MM.1S (cell line): Measurements from ENCODE around the gene PPP2R2D.

Source experiments
- DNase-seq: peaks from one replicate; pipeline ENCODE4 v3.0.0-alpha.2; 2015
- H2AFZ ChIP-seq: fragments of 300-600 bp; sonication (generic); 2 replicates; pipeline ENCODE4 v1.6.0; 2016; ENCODE audit warnings: antibody characterized with exemption, low read length
- H3F3A ChIP-seq: fragments of 300-600 bp; sonication (generic); 2 replicates; pipeline ENCODE4 v1.6.1; 2016; ENCODE audit warnings: mild to moderate bottlenecking, antibody characterized with exemption, low read length, moderate library complexity, mixed read lengths; ENCODE audit not compliant: insufficient read depth
- H3K27ac ChIP-seq: fragments of 300-600 bp; sonication (generic); 2 replicates; pipeline ENCODE4 v1.5.1; 2016; ENCODE audit warnings: mild to moderate bottlenecking, low read length
- H3K27me3 ChIP-seq: fragments of 300-600 bp; sonication (generic); replicated peaks from 2 replicates; pipeline ENCODE4 v1.6.0; 2016; ENCODE audit warnings: low read length; ENCODE audit not compliant: insufficient read depth
- H3K36me3 ChIP-seq: fragments of 300-600 bp; sonication (generic); replicated peaks from 2 replicates; pipeline ENCODE4 v1.6.1; 2016; ENCODE audit warnings: mild to moderate bottlenecking, low read length, mixed read lengths; ENCODE audit not compliant: insufficient read depth
- H3K4me1 ChIP-seq: fragments of 300-600 bp; sonication (generic); 2 replicates; pipeline ENCODE4 v1.6.1; 2016; ENCODE audit warnings: low read length, mixed read lengths
- H3K4me2 ChIP-seq: fragments of 300-600 bp; sonication (generic); 2 replicates; pipeline ENCODE4 v1.6.0; 2016; ENCODE audit warnings: low read depth, low read length
- H3K4me3 ChIP-seq: fragments of 300-600 bp; sonication (generic); 2 replicates; pipeline ENCODE4 v1.5.1; 2016; ENCODE audit warnings: low read length, mixed read lengths
- H3K79me2 ChIP-seq: fragments of 300-600 bp; sonication (generic); 2 replicates; pipeline ENCODE4 v1.6.1; 2016; ENCODE audit warnings: mixed run types, low read length, mixed read lengths
- H3K9ac ChIP-seq: fragments of 300-600 bp; sonication (generic); 2 replicates; pipeline ENCODE4 v1.6.1; 2016; ENCODE audit warnings: low read length, mixed read lengths
- H3K9me2 ChIP-seq: fragments of 300-600 bp; sonication (generic); replicated peaks from 2 replicates; pipeline ENCODE4 v1.6.1; 2016; ENCODE audit warnings: mild to moderate bottlenecking, low read length, mixed read lengths; ENCODE audit not compliant: insufficient read depth
- H3K9me3 ChIP-seq: fragments of 300-600 bp; sonication (generic); replicated peaks from 2 replicates; pipeline ENCODE4 v1.6.1; 2016; ENCODE audit warnings: mild to moderate bottlenecking, low read length, mixed read lengths; ENCODE audit not compliant: insufficient read depth
- H4K20me1 ChIP-seq: fragments of 300-600 bp; sonication (generic); 2 replicates; pipeline ENCODE4 v1.6.1; 2016; ENCODE audit warnings: mild to moderate bottlenecking, low read length, moderate library complexity, mixed read lengths; ENCODE audit not compliant: insufficient read depth
- CTCF ChIP-seq: fragments of 300-600 bp; sonication (generic); IDR thresholded peaks from 2 replicates; pipeline ENCODE4 v1.5.1; 2016; ENCODE audit warnings: antibody characterized with exemption, low read length, mixed read lengths
- EZH2 ChIP-seq: fragments of 300-600 bp; sonication (generic); optimal IDR thresholded peaks from 2 replicates; pipeline ENCODE3; 2017; ENCODE audit warnings: low read depth, mild to moderate bottlenecking, antibody characterized with exemption, low read length, mixed read lengths
- EZH2phosphoT487 ChIP-seq: fragments of 300-600 bp; sonication (generic); IDR thresholded peaks from 2 replicates; pipeline ENCODE4 v1.6.1; 2018; ENCODE audit warnings: antibody characterized with exemption, low read length

PPP2R2D gene

GRCh38 chr10:131900350-131901152, at the start of gene PPP2R2D:
Gene PPP2R2D, plus strand, starts transcription at chr10:131901008. Its CDS starts 141 bp downstream, at chr10:131901149.
- Histone ChIP-seq H3K9ac (peak within 1 kb of the TSS; percentile 70), H3K4me1 (peaks cover 13% of the 10 kb centered on the region; the same call in 1 of the 2 replicates), H3F3A (no peaks in the 10 kb centered on the region), H4K20me1 (no peaks in the 10 kb centered on the region; the same call in 1 of the 2 replicates), H3K27ac (peak within 1 kb of the TSS; percentile 43; the same call in 1 of the 2 replicates), H2AFZ (peak within 1 kb of the TSS; percentile 90), H3K79me2 (peaks cover 41% of the 10 kb centered on the region), H3K27me3 (peaks cover 25% of the 10 kb centered on the region), H3K4me3 (peak within 1 kb of the TSS; percentile 74), H3K9me3 (no peaks in the 10 kb centered on the region), H3K9me2 (no peaks in the 10 kb centered on the region), H3K4me2 (peak within 1 kb of the TSS; percentile 96), H3K36me3 (no peaks in the 10 kb centered on the region; the same call in 1 of the 2 replicates)
- DNase-seq, result peak; percentile 95
- TF ChIP-seq EZH2, result no peak

DNA sequence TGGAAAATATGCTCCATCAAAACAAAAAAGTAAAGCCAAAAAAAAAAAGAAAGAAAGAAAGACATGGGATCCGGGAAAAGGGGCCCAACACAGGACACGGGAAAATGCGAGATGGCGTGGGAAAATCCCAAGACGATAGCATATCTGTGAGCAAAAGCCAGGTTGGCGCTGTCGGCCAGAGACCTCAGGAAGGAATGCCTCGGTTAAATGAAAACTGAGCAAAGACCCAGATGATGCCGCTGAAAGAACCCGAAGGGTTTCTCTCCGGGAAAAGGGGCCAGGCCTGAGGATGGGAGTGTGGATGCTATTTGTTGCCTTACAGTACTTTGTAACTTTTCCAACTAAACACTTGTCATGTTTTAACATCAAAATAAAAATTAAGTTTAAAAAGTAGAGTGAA, 49.5 kb upstream of the PPP2R2D start:
- Histone ChIP-seq H3K4me3 (no peak overlapping the region), H3K27me3 (peaks cover 47% of the 10 kb centered on the region), H3K36me3 (no peaks in the 10 kb centered on the region), H3K9ac (no peak overlapping the region), H3K4me2 (no peak overlapping the region), H3K79me2 (no peaks in the 10 kb centered on the region), H4K20me1 (no peaks in the 10 kb centered on the region), H2AFZ (no peak overlapping the region), H3K27ac (no peak overlapping the region), H3K9me2 (no peaks in the 10 kb centered on the region), H3K4me1 (no peaks in the 10 kb centered on the region), H3F3A (no peaks in the 10 kb centered on the region), H3K9me3 (no peaks in the 10 kb centered on the region)
- no peak for DNase-seq
- TF ChIP-seq CTCF, result no peak
- no peak for TF ChIP-seq EZH2phosphoT487
- TF ChIP-seq EZH2, result no peak

DNA sequence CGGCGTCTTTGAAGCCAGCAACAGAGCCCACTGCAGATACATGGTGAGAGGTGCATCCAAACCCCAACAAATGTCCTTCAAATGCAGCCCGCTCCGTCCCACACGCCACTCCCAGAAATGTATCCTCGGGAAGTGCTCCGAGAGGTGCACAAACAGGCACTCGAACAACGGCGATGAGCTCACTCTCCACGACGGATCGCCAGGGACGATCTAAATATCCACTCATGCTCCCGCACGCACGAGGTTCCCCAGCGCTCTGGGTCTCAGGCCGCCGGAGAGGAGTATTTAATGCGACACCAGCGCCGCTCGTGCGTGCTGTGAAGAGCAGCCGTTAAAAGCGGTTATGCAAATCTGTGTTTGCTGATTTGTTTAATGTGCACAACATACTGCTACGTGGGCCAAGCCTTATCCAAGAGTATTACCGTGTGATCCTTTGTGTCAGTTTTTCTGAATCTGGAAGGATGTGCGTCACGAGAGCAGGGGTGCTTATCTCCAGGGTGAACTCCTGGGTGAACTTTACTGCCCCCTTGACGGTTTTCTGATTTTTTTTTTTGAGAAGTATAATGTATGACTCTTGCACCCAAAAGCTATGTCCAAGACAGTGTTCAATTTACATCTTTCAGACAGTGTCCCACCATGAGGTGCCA, 48.5 kb upstream of the PPP2R2D start:
- Histone ChIP-seq H4K20me1 (no peaks in the 10 kb centered on the region), H3K9me3 (no peaks in the 10 kb centered on the region), H3K9me2 (no peaks in the 10 kb centered on the region), H3K27ac (no peak overlapping the region), H3K4me1 (no peaks in the 10 kb centered on the region), H3K9ac (no peak overlapping the region), H3F3A (no peaks in the 10 kb centered on the region), H3K79me2 (no peaks in the 10 kb centered on the region), H3K4me3 (no peak overlapping the region), H2AFZ (no peak overlapping the region), H3K27me3 (peaks cover 43% of the 10 kb centered on the region), H3K36me3 (no peaks in the 10 kb centered on the region), H3K4me2 (no peak overlapping the region)
- no peak for TF ChIP-seq EZH2
- TF ChIP-seq CTCF, result no peak
- TF ChIP-seq EZH2phosphoT487, result no peak
- DNase-seq, result no peak
